Measurements from ENCODE around the gene PEX13. TPM values are rescaled to one million over a fixed set of nuclear protein-coding genes. Genes with fewer than 3 reads are reported as not detected.

The PEX13 gene
- total RNA-seq, 1 experiment from 2014 or later: 19.8 TPM

- DNase-seq (ENCODE audit: low read depth, low spot score): no peak
- no peaks in the 10 kb centered on the region for H3K9me2 ChIP-seq (ENCODE audit: insufficient read depth)
- TF ChIP-seq ZFX (IDR thresholded peaks at IDR 0.05): no peak
- TF ChIP-seq CEBPB (IDR thresholded peaks at IDR 0.05; ENCODE audit: low read depth): peak; percentile 39; the same call in 1 of the 2 replicates
- no peaks in the 10 kb centered on the region for H3K79me2 ChIP-seq (ENCODE audit: insufficient read depth, low read length)
- no peaks in the 10 kb centered on the region for H3K36me3 ChIP-seq (ENCODE audit: control insufficient read depth in 1 of 2, insufficient read depth in 2 of 2, low read length in 2 of 2)
- no peak overlapping the region for H3K4me3 ChIP-seq (replicated peaks in 1 of 2; ENCODE audit: low read depth in 1 of 2, low read length in 2 of 2)
- H3K27me3 ChIP-seq (ENCODE audit: insufficient read depth, low read length): no peaks in the 10 kb centered on the region
- no peak for ATAC-seq
- H2AFZ ChIP-seq (ENCODE audit: low read depth, low read length, poor library complexity, severe bottlenecking): no peak overlapping the region
- POLR2A ChIA-PET: no interaction called here
- no TSS peak for BruUV-seq (replicated peaks)
- H3K9me3 ChIP-seq (ENCODE audit: control insufficient read depth in 1 of 2, insufficient read depth in 1 of 2, low read depth in 1 of 2, low read length in 2 of 2): 0 out of 4 replicates have a peak, but pooled peaks cover 0 to 7% of the 10 kb centered on the region in 2 experiments
- H3K4me1 ChIP-seq (ENCODE audit: control insufficient read depth in 1 of 2, insufficient read depth in 2 of 2, low read length in 2 of 2): no peaks in the 10 kb centered on the region
- RAD21 ChIA-PET (ENCODE audit: low non-redundant PET in 1 of 2, low total read pairs in 2 of 2, uncharacterized antibody in 2 of 2, unreplicated experiment in 2 of 2): no interaction called here
- H3K27ac ChIP-seq (ENCODE audit: low read depth, low read length): no peak overlapping the region
- intact Hi-C loops (cut with micrococcal nuclease): no loop called here
- no peak overlapping the region for H3K4me2 ChIP-seq (ENCODE audit: low read length)
- H3K9ac ChIP-seq (ENCODE audit: low read length): no peak overlapping the region
- no peaks in the 10 kb centered on the region for H4K20me1 ChIP-seq (ENCODE audit: insufficient read depth)
- CTCF ChIA-PET: interaction anchor here (2.0 kb wide), 1 partner anchor 10 kb away, joined by 8 read pairs; no protein-coding TSS in a partner anchor
Measured at GRCh38 chr2:60989259-60989658, 28.3 kb upstream of the PEX13 start.

- DNase-seq (ENCODE audit: low read depth, low spot score) (no peak), ATAC-seq (no peak)
- H3K27me3 ChIP-seq (ENCODE audit: insufficient read depth, low read length): no peaks in the 10 kb centered on the region
- intact Hi-C loops (cut with micrococcal nuclease): no loop called here
- H3K9me3 ChIP-seq (ENCODE audit: control insufficient read depth in 1 of 2, insufficient read depth in 1 of 2, low read depth in 1 of 2, low read length in 2 of 2): 0 out of 4 replicates have a peak, but pooled peaks cover 0 to 7% of the 10 kb centered on the region in 2 experiments
- no peak overlapping the region for H3K4me3 ChIP-seq (replicated peaks in 1 of 2; ENCODE audit: low read depth in 1 of 2, low read length in 2 of 2)
- no peaks in the 10 kb centered on the region for H3K9me2 ChIP-seq (ENCODE audit: insufficient read depth)
- no peak overlapping the region for H2AFZ ChIP-seq (ENCODE audit: low read depth, low read length, poor library complexity, severe bottlenecking)
- H3K27ac ChIP-seq (ENCODE audit: low read depth, low read length): no peak overlapping the region
- no peak overlapping the region for H3K9ac ChIP-seq (ENCODE audit: low read length)
- ChIA-PET RAD21 (ENCODE audit: low non-redundant PET in 1 of 2, low total read pairs in 2 of 2, uncharacterized antibody in 2 of 2, unreplicated experiment in 2 of 2) (no interaction called here), CTCF (no interaction called here), POLR2A (no interaction called here)
- H3K36me3 ChIP-seq (ENCODE audit: control insufficient read depth in 1 of 2, insufficient read depth in 2 of 2, low read length in 2 of 2): no peaks in the 10 kb centered on the region
- H3K4me1 ChIP-seq (ENCODE audit: control insufficient read depth in 1 of 2, insufficient read depth in 2 of 2, low read length in 2 of 2): no peaks in the 10 kb centered on the region
- no peaks in the 10 kb centered on the region for H4K20me1 ChIP-seq (ENCODE audit: insufficient read depth)
- TF ChIP-seq YY1 (IDR thresholded peaks at IDR 0.05; ENCODE audit: extremely low read depth, insufficient replicate concordance, low read depth, low read length): no peak
- no peak for TF ChIP-seq JUND (IDR thresholded peaks at IDR 0.05)
- no peak for TF ChIP-seq ZBTB33 (IDR thresholded peaks at IDR 0.05; ENCODE audit: extremely low read depth, insufficient replicate concordance, low read length)
- no peak for TF ChIP-seq CEBPB (IDR thresholded peaks at IDR 0.05; ENCODE audit: low read depth)
- no peak for TF ChIP-seq FOSL1 (IDR thresholded peaks at IDR 0.05; ENCODE audit: low read depth)
- TF ChIP-seq CBX3 (IDR thresholded peaks at IDR 0.05; ENCODE audit: low read depth): 0 out of 2 replicates have a peak, but pooled peaks have one; percentile 25
- no peak for TF ChIP-seq REST (IDR thresholded peaks at IDR 0.05; ENCODE audit: low read depth)
- TF ChIP-seq ATF3 (IDR thresholded peaks at IDR 0.05): no peak
- H3K4me2 ChIP-seq (ENCODE audit: low read length): no peak overlapping the region
- H3K79me2 ChIP-seq (ENCODE audit: insufficient read depth, low read length): no peaks in the 10 kb centered on the region
- BruUV-seq (replicated peaks): no TSS peak
Measured at GRCh38 chr2:60991644-60992043, 25.9 kb upstream of the PEX13 start.

Data from HCT116 (cell line).